ENCODE measurements around the gene PRKRIP1.

DNA sequence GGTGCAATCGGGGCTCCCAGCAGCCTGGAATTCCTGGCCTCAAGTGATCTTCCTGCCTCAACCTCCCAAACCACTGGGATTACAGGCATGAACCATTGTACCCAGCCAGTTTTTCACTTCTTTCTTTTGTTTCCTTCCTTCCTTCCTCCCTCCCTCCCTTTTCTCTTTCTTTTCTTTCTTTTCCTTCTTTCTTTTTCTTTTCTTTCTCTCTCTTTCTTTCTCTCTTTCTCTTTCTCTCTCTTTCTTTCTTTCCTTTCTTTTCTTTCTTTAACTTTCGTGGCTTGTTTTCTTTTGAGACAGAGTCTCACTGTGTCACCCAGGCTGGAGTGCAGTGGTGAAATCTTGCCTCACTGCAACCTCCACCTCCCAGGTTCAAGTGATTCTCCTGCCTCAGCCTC, 49.5 kb downstream of the PRKRIP1 start:
- TF ChIP-seq CTCF (IDR thresholded peaks at IDR 0.05; ENCODE audit: insufficient read depth, low read length, poor library complexity, severe bottlenecking): no peak
- no peak for TF ChIP-seq EZH2phosphoT487 (conservative IDR thresholded peaks at IDR 0.05; ENCODE audit: low read length)

Measured in SU-DHL-6 (cell line).